Measurements from ENCODE around the gene EIF5AL1.
"Not testable (repeated sequence)": the region's sequence is repeated elsewhere in the genome, so short reads cannot be mapped to it uniquely, and the experiment has no call there.

Gene EIF5AL1

GRCh38 chr10:79511891-79512583 lies at the start of gene EIF5AL1:
EIF5AL1 (plus strand) TSS chr10:79512533; CDS start chr10:79512650, 117 bp downstream.
- DNase-seq (ENCODE audit: low read depth): not testable (repeated sequence)

GRCh38 chr10:79463578-79464496 lies 48.5 kb upstream of the EIF5AL1 start:
- no peak for DNase-seq (ENCODE audit: low read depth)

DNA sequence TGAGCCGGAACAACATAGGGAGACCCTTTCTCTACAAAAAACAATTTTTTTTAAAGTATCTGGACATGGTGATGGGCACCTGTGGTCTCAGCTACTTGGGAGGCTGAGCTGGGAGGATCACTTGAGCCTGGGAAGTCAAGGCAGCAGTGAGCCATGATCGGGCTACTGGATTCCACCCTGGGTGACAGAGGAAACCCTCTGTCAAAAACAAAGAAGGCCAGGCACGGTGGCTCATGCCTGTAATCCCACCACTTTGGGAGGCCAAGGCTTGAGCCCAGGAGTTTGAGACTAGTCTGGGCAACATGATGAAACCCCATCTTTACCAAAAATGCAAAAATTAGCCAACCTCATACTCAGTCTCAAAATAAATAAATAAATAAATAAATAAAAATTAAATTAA lies 47.0 kb upstream of the EIF5AL1 start:
- no peak for DNase-seq (ENCODE audit: low read depth)

GRCh38 chr10:79468015-79468560 lies 44.2 kb upstream of the EIF5AL1 start:
- no peak for DNase-seq (ENCODE audit: low read depth)

DNA sequence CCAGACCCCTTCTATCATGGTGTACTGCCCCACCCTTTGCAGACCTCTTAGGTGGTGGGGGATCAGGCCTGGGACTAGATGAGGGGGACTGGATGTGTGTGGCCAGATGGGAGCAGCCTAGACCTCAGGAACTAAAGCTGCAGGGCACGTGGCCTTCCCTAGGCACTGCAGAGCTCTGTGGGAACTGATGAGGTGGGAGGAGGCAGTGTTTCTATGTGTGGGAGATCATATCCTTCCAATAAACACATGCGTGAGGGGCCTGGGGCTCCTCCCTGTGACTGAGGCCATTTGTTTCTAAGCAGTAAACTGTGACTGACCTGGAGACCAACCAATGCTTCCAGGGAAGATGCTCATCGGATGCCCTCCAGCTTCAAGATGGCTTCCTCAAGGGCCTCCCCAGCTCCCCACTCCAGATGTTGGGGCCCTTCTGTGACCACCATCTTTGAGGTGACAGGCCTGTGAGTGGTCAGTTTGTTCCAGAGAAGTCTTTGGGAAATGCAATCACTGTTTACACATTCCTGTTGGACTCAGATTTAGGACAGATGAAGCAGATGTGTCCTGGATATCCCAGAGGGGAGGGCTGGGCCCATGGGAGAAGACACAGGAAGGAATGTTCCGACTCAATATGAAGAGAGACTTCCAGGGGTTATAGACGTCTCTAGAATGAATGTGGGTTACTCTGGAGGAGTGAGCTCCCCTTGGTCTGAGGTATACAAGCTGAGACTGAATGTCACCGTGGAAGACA lies 43.3 kb upstream of the EIF5AL1 start:
- no peak for DNase-seq (ENCODE audit: low read depth)

DNA sequence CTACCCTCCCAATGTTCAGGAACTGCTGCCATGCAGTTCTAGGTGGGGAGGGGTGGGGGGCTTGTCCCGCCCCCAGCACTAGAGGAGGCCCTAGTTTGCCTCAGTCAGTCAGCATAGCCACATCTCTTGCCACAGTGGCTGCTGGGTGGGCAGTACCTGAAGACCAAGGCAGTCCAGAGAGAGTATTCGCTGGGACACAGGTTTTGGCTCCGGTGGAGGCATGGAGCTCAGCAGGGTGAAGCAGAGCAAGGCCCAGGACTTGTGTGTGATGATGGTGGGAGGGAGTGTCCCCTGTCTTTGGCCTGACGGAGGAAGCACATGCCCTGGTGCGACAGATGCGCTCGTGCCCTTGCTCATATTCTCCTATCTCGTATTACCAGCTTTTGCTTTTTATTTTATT lies 42.2 kb upstream of the EIF5AL1 start:
- DNase-seq (ENCODE audit: low read depth): no peak

- DNase-seq (ENCODE audit: low read depth): no peak
Measured at GRCh38 chr10:79471776-79472175, 40.6 kb upstream of the EIF5AL1 start.

DNA sequence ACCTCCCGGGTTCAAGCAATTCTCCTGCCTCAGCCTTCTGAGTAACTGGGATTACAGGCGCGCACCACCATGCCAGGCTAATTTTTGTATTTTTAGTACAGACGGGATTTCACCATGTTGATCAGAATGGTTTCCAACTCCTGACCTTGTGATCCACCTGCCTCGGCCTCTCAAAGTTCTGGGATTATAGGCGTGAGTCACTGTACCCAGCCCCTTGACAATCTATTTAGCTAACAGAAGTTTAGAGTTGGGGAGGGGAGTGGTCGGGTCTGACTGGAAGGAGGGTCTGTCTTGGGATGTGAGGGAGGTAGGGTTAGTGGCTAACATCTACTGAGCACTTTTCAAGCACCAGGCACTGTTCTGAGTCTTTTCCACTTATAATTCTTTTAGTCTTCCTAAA lies 39.9 kb upstream of the EIF5AL1 start:
- no peak for DNase-seq (ENCODE audit: low read depth)

- no peak for DNase-seq (ENCODE audit: low read depth)
Measured at GRCh38 chr10:79472951-79473350, 39.4 kb upstream of the EIF5AL1 start.

GRCh38 chr10:79473496-79474095 lies 38.7 kb upstream of the EIF5AL1 start:
- no peak for DNase-seq (ENCODE audit: low read depth)

- DNase-seq (ENCODE audit: low read depth): no peak
Measured at GRCh38 chr10:79475119-79475653, 37.1 kb upstream of the EIF5AL1 start.

DNA sequence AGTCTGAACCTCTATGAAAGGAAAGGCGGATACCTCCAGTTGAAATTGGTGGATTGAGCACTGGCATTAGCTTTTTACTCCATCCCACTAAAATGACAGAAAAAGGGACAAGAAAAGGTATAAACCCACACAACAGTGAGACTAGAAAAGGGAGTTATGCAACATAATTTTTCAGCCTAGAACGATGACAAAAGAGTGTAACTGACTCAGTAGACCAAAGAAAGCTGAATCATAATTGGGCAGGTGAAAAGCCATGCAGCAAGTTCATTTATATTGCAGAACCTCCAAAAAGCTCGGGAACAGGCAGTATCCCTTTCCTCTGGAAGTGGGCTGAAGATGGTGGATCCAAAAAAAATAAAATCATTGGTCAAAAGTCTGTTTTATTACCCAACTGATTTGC lies 36.5 kb upstream of the EIF5AL1 start:
- DNase-seq (ENCODE audit: low read depth): no peak

DNA sequence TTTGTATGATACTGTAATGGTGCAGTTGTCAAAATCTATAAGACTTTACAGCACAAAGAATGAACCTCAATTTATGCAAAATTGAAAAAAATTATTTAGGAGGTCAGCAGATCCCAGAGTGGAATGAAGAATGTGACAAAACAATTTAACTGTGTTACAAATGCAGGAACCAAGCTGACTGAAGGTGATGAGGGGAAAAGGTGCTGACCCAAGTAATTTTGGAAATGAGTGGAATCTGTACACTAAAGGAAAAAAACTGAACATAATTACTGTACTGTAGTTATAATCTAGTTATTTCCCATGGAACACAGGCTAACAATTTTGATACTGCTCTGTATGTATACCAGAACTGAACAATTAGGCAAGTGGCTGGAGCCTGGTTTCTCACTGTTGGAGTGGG lies 35.7 kb upstream of the EIF5AL1 start:
- DNase-seq (ENCODE audit: low read depth): no peak

DNA sequence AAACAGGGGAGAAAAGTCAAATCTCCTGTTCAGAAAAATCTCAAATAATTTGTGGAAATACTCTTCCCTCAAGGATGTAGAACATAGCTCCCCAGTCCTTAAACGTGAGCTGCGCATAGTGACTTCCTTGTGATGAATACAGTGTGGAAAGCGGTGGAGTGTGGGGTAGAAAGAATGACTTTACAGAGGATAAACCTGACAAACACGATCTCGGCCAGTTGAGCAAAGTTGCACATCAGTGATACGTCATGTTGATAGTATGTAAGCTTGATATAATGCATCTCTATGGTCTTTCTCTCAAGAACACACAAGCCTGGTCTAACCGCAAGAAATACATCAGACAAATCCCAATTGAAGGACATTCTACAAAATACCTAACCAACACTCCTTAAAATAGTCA lies 34.9 kb upstream of the EIF5AL1 start:
- no peak for DNase-seq (ENCODE audit: low read depth)

GRCh38 chr10:79479283-79479909 lies 32.9 kb upstream of the EIF5AL1 start:
- DNase-seq (ENCODE audit: low read depth): no peak

DNA sequence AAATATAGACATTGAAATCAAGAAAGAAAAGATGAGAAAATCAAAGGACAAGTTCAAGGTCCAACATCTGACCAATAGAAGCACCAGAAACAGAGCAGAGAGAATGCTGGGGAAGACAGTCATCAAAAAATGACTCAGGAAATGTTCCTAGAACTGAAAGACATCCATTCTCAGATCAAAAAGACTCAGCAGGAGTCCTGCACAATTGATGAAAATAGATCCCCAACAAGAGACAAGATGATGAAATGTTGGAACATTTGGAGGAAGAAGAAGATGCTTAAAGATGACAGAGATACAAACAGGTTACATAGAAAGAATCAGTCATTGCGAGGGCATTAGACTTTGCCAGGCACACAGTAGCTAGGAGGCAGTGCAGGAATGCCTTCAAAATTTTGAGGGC lies 30.0 kb upstream of the EIF5AL1 start:
- DNase-seq (ENCODE audit: low read depth): no peak

DNA sequence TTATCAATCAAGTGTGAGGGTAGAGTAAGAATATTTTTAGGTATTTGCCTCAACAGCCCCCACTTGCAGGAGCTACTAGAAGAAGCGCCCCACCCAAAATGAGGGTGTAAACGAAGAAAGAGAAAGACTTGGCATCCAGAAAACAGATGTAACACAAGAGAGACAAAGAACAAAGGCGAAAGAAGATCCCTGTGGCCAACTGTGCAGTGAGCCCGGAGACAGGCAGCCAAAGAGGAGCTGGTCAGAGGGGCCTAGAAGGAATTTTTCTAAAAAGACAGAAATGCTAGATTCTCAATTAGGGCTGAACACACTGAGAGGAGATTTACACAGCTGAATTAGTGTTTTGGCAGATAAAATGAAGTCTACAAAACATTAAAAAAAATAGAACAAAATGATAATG lies 29.6 kb upstream of the EIF5AL1 start:
- no peak for DNase-seq (ENCODE audit: low read depth)

DNA sequence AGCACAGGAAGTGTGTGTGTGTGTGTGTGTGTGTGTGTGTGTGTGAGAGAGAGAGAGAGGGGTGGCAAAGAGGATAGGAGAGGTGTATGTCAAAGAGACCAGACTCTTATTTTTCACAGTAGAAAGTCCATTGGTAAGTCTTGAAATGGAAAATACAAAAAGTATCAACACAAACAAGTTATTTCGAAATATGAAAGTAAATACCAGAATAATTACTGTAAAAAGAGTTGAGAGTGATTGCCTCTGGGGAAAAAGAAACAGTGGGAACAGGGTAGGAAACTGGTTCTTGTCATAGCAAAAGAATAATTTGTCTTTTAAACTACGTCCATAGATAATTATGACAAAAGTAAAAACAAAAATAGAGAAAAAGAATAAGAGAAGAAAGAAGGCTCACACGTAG lies 29.0 kb upstream of the EIF5AL1 start:
- DNase-seq (ENCODE audit: low read depth): no peak

- no peak for DNase-seq (ENCODE audit: low read depth)
Measured at GRCh38 chr10:79483948-79484347, 28.4 kb upstream of the EIF5AL1 start.

DNA sequence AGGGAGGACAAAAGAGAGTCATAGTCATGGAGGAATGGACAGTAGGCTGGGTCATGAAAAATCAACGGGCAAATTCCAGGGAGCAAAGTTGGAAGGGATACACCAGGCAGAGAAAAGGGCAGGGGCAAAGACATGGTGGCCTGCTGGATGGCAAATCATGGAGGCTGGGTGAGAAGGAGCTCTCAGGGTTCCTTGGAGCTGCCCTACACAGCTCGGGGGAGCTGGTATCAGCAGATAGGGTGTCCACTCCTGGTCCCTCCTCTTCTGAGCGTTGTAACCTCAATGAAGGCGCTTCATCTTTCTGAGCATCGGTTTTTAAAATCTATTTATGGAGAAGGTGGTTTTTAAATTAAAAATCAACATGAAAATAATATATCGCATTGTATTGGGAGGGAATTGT lies 27.9 kb upstream of the EIF5AL1 start:
- no peak for DNase-seq (ENCODE audit: low read depth)
